ENCODE measurements around the gene PER1.

Gene PER1, protein sequence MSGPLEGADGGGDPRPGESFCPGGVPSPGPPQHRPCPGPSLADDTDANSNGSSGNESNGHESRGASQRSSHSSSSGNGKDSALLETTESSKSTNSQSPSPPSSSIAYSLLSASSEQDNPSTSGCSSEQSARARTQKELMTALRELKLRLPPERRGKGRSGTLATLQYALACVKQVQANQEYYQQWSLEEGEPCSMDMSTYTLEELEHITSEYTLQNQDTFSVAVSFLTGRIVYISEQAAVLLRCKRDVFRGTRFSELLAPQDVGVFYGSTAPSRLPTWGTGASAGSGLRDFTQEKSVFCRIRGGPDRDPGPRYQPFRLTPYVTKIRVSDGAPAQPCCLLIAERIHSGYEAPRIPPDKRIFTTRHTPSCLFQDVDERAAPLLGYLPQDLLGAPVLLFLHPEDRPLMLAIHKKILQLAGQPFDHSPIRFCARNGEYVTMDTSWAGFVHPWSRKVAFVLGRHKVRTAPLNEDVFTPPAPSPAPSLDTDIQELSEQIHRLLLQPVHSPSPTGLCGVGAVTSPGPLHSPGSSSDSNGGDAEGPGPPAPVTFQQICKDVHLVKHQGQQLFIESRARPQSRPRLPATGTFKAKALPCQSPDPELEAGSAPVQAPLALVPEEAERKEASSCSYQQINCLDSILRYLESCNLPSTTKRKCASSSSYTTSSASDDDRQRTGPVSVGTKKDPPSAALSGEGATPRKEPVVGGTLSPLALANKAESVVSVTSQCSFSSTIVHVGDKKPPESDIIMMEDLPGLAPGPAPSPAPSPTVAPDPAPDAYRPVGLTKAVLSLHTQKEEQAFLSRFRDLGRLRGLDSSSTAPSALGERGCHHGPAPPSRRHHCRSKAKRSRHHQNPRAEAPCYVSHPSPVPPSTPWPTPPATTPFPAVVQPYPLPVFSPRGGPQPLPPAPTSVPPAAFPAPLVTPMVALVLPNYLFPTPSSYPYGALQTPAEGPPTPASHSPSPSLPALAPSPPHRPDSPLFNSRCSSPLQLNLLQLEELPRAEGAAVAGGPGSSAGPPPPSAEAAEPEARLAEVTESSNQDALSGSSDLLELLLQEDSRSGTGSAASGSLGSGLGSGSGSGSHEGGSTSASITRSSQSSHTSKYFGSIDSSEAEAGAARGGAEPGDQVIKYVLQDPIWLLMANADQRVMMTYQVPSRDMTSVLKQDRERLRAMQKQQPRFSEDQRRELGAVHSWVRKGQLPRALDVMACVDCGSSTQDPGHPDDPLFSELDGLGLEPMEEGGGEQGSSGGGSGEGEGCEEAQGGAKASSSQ (N-terminal part only)

GRCh38 chr17:8152112-8152775 is at the start of gene PER1:
TSS of gene PER1 (minus strand) at chr17:8152404. CDS start at chr17:8150706, 1,698 bp downstream.
- Histone ChIP-seq H3K27ac (ENCODE audit: low read depth, low read length) (peak within 1 kb of the TSS; percentile 99), H3K4me1 (ENCODE audit: control insufficient read depth, insufficient read depth, low read length, unreplicated experiment) (peaks cover 27% of the 10 kb centered on the region), H2AFZ (ENCODE audit: low read length, unreplicated experiment) (no peak within 1 kb of the TSS), H3K36me3 (ENCODE audit: insufficient read depth, low read length) (peaks cover 32% of the 10 kb centered on the region; the same call in 1 of the 2 replicates), H3K4me3 (ENCODE audit: low read depth, low read length) (peak within 1 kb of the TSS; percentile 89), H3K27me3 (ENCODE audit: insufficient read depth, low read length) (no peaks in the 10 kb centered on the region), H3K79me2 (ENCODE audit: control insufficient read depth, insufficient read depth, low read length, unreplicated experiment) (peaks cover 57% of the 10 kb centered on the region)

GRCh38 chr17:8192070-8192815 is 40.0 kb upstream of the PER1 start:
- H3K27ac ChIP-seq (ENCODE audit: low read depth, low read length): no peak overlapping the region

GRCh38 chr17:8190506-8190905 is 38.3 kb upstream of the PER1 start:
- peaks cover 9% of the 10 kb centered on the region for H3K79me2 ChIP-seq (ENCODE audit: control insufficient read depth, insufficient read depth, low read length, unreplicated experiment)
- H3K27me3 ChIP-seq (ENCODE audit: insufficient read depth, low read length): no peaks in the 10 kb centered on the region
- H3K4me1 ChIP-seq (ENCODE audit: control insufficient read depth, insufficient read depth, low read length, unreplicated experiment): peaks cover 20% of the 10 kb centered on the region
- H3K4me3 ChIP-seq (ENCODE audit: low read depth, low read length): peak overlapping the region; percentile 78
- peak overlapping the region; percentile 51 for H2AFZ ChIP-seq (ENCODE audit: low read length, unreplicated experiment)
- H3K27ac ChIP-seq (ENCODE audit: low read depth, low read length): peak overlapping the region; percentile 20
- no peaks in the 10 kb centered on the region for H3K36me3 ChIP-seq (ENCODE audit: insufficient read depth, low read length)

More at GRCh38 chr17:8192070-8192815, 40.0 kb upstream of the PER1 start:
- Histone ChIP-seq H2AFZ (ENCODE audit: low read length, unreplicated experiment) (no peak overlapping the region), H3K79me2 (ENCODE audit: control insufficient read depth, insufficient read depth, low read length, unreplicated experiment) (peaks cover 9% of the 10 kb centered on the region), H3K27me3 (ENCODE audit: insufficient read depth, low read length) (no peaks in the 10 kb centered on the region), H3K36me3 (ENCODE audit: insufficient read depth, low read length) (no peaks in the 10 kb centered on the region), H3K4me1 (ENCODE audit: control insufficient read depth, insufficient read depth, low read length, unreplicated experiment) (peaks cover 27% of the 10 kb centered on the region), H3K4me3 (ENCODE audit: low read depth, low read length) (no peak overlapping the region)

DNA sequence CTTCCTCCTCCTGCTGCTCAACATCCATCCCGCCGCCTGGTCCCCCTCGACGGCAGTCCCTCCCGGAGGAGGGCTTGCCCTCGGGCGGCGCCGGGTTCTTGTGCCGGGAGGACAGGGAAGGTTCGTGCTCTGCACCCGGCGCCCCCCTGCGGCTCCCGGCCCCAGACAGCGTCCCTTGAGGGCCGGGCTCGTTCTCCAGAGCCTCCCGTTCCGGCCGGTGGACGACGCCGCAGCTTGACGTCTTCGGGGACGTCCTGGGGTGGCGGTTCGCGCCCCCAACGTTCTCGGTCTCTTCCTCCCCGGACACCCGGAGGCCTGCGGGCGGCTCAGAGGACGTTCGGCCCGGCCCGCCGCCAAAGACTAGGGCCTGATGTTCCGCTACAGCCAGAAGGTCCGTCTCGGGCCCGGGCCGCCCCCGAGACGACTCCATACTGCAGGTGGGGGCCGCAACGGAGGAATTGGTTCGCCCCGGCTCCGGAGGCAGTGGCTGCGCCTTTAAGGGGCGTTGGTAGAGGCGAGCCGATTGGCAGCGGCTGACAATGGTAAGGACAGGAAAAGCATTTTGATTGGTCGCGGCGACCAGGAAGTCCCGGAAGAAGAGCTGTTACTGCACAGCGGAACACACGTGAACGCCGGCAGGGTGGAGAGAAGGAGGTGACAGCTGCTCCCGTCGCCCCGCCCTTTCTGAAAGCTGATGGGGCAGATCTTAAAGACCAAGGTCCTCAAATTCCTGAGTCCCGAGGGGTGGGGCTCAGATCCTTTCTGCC is 37.7 kb upstream of the PER1 start, which contains the start of gene BORCS6:
TSS of gene BORCS6 (minus strand) at position 470 of the 767 bp plus-strand sequence. CDS start at position 430, 40 bp downstream.
- Histone ChIP-seq H3K79me2 (ENCODE audit: control insufficient read depth, insufficient read depth, low read length, unreplicated experiment) (peaks cover 9% of the 10 kb centered on the region), H3K27ac (ENCODE audit: low read depth, low read length) (peak within 1 kb of the TSS; percentile 64), H3K4me1 (ENCODE audit: control insufficient read depth, insufficient read depth, low read length, unreplicated experiment) (peaks cover 20% of the 10 kb centered on the region), H2AFZ (ENCODE audit: low read length, unreplicated experiment) (peak within 1 kb of the TSS; percentile 57), H3K27me3 (ENCODE audit: insufficient read depth, low read length) (no peaks in the 10 kb centered on the region), H3K4me3 (ENCODE audit: low read depth, low read length) (peak within 1 kb of the TSS; percentile 78), H3K36me3 (ENCODE audit: insufficient read depth, low read length) (no peaks in the 10 kb centered on the region)

- Histone ChIP-seq H3K4me3 (ENCODE audit: low read depth, low read length) (peak overlapping the region; percentile 78), H3K79me2 (ENCODE audit: control insufficient read depth, insufficient read depth, low read length, unreplicated experiment) (peaks cover 9% of the 10 kb centered on the region), H3K27me3 (ENCODE audit: insufficient read depth, low read length) (no peaks in the 10 kb centered on the region), H3K36me3 (ENCODE audit: insufficient read depth, low read length) (no peaks in the 10 kb centered on the region), H3K4me1 (ENCODE audit: control insufficient read depth, insufficient read depth, low read length, unreplicated experiment) (peaks cover 20% of the 10 kb centered on the region), H3K27ac (ENCODE audit: low read depth, low read length) (peak overlapping the region; percentile 64; the same call in 1 of the 2 replicates), H2AFZ (ENCODE audit: low read length, unreplicated experiment) (peak overlapping the region; percentile 57)
Observed at GRCh38 chr17:8189041-8189710, 37.0 kb upstream of the PER1 start.

GRCh38 chr17:8188263-8188839 is 36.1 kb upstream of the PER1 start:
- Histone ChIP-seq H3K79me2 (ENCODE audit: control insufficient read depth, insufficient read depth, low read length, unreplicated experiment) (peaks cover 9% of the 10 kb centered on the region), H3K4me3 (ENCODE audit: low read depth, low read length) (peak overlapping the region; percentile 78), H2AFZ (ENCODE audit: low read length, unreplicated experiment) (no peak overlapping the region), H3K27me3 (ENCODE audit: insufficient read depth, low read length) (no peaks in the 10 kb centered on the region), H3K4me1 (ENCODE audit: control insufficient read depth, insufficient read depth, low read length, unreplicated experiment) (peaks cover 20% of the 10 kb centered on the region), H3K36me3 (ENCODE audit: insufficient read depth, low read length) (no peaks in the 10 kb centered on the region), H3K27ac (ENCODE audit: low read depth, low read length) (peak overlapping the region; percentile 63)

DNA sequence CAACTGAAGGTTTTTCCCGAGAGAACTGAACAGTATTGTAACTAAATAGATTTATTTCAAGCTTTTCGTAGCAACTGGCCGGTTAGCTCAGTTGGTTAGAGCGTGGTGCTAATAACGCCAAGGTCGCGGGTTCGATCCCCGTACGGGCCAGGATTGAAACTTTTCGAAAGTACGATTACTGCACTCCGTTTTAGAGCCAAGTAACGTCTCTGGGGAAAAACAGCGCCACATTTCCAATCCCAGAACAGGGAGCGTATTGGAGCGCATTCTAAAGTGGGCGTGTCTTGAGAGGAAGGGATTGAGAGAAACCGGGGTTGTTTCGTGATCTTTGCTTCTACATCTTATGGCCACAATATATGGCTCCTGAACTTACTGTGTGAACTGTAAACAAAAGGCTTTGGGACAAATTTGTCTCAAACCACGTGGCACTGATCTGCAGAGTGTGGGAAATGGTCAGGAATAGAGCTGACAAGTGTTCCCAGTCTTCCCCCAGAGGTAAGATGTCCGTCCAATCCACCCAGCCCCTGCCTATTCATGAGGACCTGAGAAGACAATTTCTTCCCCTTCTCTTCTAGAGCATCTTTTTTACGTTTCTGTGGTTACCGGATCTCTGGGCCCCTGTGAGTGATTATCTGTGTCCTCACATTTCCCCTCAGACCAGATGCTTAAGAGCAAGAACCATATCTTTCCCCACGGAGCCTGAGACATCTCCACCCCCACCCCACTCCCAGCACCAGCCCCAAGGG is 35.5 kb upstream of the PER1 start:
- H3K27ac ChIP-seq (ENCODE audit: low read depth, low read length): peak overlapping the region; percentile 83
- peaks cover 20% of the 10 kb centered on the region for H3K4me1 ChIP-seq (ENCODE audit: control insufficient read depth, insufficient read depth, low read length, unreplicated experiment)
- H3K4me3 ChIP-seq (ENCODE audit: low read depth, low read length): peak overlapping the region; percentile 90
- no peaks in the 10 kb centered on the region for H3K27me3 ChIP-seq (ENCODE audit: insufficient read depth, low read length)
- no peak overlapping the region for H2AFZ ChIP-seq (ENCODE audit: low read length, unreplicated experiment)
- H3K79me2 ChIP-seq (ENCODE audit: control insufficient read depth, insufficient read depth, low read length, unreplicated experiment): peaks cover 9% of the 10 kb centered on the region
- H3K36me3 ChIP-seq (ENCODE audit: insufficient read depth, low read length): no peaks in the 10 kb centered on the region

Data from ACC112 (cell line).